Omental fat pad (tissue), 4 donors: ENCODE measurements around the gene HIGD1B. TPM values are rescaled to one million over a fixed set of nuclear protein-coding genes. Genes with fewer than 3 reads are reported as not detected.

Source experiments
- ATAC-seq: fragments of 150-250 bp; one replicate; pipeline ENCODE4 v1.9.1; 2016; ENCODE audit warnings: mild to moderate bottlenecking, moderate library complexity; ENCODE audit not compliant: low FRiP score
- DNase-seq: peaks from one replicate; pipeline ENCODE4 v3.0.0-alpha.2; 2019; ENCODE audit warnings: low spot score
- CTCF ChIP-seq, 3 donors: fragments of 450-650 bp; IDR thresholded peaks; one replicate each; pipeline ENCODE4 v1.5.1; 2016 to 2017; ENCODE audit warnings: antibody characterized with exemption in 3 of 3, mild to moderate bottlenecking in 3 of 3, moderate library complexity in 2 of 3
- total RNA-seq, 4 donors: library from RNA; depleted of rRNA; stranded (reverse); fragments of >200 nt; gene quantifications; one replicate each; pipeline ENCODE4 v1.1.0, GENCODE V29; 2016

The HIGD1B gene
- total RNA-seq, 4 donors from 2014 or later = 2.1 to 17.8 (median 3.0) TPM

GRCh38 chr17:44829523-44830358 is 17.9 kb upstream of the HIGD1B start, which contains the start of gene GJC1:
Gene GJC1, minus strand, starts transcription at chr17:44830287. Its CDS starts 24,470 bp downstream, at chr17:44805817.
- DNase-seq (no peak), ATAC-seq (peak; percentile 68)

GRCh38 chr17:44830359-44831288 is 17.1 kb upstream of the HIGD1B start:
- DNase-seq (no peak), ATAC-seq (peak; percentile 46)
- no peak for TF ChIP-seq CTCF (IDR thresholded peaks at IDR 0.05)

More at GRCh38 chr17:44829523-44830358, 17.9 kb upstream of the HIGD1B start, which contains the start of gene GJC1:
- TF ChIP-seq CTCF (IDR thresholded peaks at IDR 0.05) = no peak

DNA sequence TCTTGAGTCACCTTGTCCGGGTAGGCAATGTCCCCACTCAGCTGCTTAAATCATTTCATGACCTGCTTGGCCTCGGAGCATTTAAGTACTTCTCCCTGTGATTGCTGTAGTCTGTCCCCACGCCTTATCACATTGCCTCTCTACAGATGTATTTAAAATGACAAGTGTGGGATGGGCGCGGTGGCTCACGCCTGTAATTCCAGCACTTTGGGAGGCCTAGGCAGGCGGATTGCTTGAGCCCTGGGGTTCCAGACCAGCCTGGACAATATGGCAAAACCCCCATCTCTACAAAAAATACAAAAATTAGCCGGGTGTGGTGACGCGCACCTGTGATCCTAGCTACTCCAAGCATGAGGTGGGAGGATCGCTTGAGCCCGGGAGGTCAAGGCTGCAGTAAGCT is 16.3 kb upstream of the HIGD1B start:
- DNase-seq = no peak
- ATAC-seq = no peak
- TF ChIP-seq CTCF (IDR thresholded peaks at IDR 0.05) = no peak

DNA sequence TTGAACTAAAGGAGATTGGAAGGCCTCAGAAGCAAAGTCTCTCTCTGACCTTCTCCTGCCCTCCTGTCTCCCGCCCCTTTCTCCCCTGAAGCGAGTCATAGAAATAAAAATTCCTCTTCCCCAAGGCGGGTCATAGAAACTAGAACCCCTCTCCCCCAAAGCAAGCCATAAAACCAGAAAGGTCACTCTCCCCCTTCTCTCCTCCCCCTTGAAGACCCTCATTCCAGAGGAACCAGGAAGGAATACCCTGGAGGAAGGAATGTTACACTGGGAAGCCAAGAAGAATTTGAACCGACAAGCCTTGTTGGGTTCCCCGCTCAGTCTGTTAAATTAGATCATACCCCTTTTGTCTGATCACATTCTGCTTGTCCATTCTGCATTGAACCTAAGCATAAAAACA is 14.9 kb upstream of the HIGD1B start:
- ATAC-seq (no peak), DNase-seq (no peak)
- TF ChIP-seq CTCF (IDR thresholded peaks at IDR 0.05) = no peak

DNA sequence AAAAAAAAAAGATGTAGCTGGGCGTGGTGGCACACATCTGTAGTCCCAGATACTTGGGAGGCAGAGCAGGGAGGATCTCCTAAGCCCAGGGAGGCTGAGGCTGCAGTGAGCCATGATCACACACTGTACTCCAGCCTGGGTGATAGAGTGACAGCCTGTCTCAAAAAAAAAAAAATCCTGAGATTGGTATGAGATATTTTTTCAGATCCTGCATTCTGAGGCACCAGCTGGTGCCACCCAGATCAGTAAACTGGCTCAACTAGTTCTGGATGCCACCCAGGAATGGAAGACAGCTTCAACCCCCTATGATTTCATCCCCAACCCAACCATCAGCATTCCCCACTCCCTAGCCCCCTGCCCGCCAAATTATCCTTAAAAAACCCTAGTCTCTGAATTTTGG is 10.5 kb upstream of the HIGD1B start:
- no peak for ATAC-seq
- DNase-seq = no peak
- TF ChIP-seq CTCF (IDR thresholded peaks at IDR 0.05) = no peak

- ATAC-seq (no peak), DNase-seq (no peak)
- TF ChIP-seq CTCF (IDR thresholded peaks at IDR 0.05) = no peak
Measured at GRCh38 chr17:44840274-44840673, 7.4 kb upstream of the HIGD1B start.
